OCI-M1 (cell line): Measurements from ENCODE around the gene TENM4.
"Not testable (repeated sequence)": the region's sequence is repeated elsewhere in the genome, so short reads cannot be mapped to it uniquely, and the experiment has no call there.

Experiments used
- DNase-seq: peaks from one replicate; lab custom pipeline; 2025; lab: John Stamatoyannopoulos, UW

Gene TENM4

DNA sequence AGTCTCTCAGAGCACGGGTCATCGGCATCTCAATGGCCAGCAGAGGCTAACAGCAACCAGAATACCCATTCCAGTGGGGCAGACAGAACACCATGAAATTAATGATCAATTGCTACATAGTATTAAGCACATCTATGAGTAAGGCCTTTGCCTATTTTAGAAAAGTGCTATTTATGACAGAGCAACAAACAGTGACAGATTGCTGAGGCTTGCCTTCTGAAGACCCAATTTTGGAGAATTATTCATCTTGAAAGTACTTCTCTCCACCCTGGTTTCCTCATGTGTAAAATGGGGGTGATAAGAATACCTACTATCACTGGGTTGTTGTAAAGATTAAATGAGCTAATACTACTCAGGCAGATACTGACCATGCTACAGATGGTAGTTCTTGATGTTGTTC, 232.7 kb downstream of the TENM4 start:
- no peak for DNase-seq

DNA sequence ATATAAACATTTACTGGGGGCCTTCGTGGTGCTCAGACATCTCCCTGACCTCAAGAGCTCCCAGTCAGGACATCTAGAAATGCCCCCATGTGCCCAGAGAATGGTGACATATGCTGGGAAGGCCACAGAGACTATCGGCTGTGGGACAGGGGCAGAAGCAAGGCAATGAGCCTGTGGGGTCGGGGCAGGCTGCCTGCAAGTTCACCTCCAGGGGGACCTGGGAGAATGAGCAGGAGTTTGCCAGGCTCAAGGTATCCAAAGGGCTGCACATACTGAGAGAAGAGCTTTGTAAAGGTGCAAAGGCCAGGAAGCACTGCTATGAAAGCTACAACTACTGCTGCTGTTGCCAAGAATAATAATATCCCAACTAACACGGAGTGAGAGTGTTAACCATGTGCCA, 233.9 kb downstream of the TENM4 start:
- no peak for DNase-seq

DNA sequence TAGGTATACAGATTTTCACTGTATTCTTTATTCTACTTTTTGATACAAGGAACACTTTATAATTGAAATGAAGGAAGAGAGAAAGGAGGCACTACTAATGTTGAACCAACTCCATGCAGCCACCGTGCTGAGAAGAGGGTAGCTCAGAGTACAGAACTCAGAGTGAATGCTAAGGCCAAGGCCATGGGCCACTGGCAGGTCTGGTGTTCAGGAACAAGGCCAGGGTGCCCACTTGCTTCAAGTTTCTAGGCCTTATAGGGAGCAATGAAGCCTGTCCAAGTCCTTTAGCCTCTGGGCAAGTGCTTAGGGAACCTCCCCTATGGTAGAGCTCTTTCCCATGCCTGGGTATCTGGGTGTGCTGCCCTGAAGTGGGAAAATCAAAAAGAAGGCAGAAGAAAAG, 235.0 kb downstream of the TENM4 start:
- no peak for DNase-seq

DNA sequence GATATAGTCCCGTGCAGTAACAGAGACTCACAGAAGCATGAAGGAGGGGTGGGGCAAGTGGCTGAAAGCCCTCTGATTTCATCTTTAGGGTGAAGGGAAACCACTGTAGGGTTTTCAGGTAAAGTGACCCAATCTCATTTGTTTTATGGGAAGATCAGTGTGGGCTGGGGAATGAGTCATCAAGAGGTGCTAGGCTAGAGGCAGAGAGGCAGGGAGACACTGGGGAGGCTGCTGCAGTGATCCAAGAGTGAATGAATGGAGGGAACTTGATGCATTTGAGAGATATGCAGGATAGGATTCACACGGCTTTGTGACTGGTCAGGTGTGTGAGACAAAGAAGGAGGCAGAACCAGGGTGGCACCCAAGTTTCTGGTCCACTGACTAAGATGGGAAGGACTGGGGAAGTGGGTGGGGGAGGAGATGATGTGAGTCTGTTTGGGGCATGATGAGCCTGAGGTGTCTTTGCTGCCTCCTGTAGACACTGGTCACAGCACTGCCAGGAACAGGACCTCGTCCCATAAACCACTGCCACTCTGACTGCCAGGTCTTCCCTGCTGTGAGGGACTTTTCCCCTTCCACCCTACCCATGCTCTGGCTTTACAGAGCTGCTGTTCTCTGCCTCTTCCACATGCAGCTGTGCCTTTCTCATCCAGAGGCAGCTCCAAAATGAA, 239.0 kb downstream of the TENM4 start:
- DNase-seq = no peak

DNA sequence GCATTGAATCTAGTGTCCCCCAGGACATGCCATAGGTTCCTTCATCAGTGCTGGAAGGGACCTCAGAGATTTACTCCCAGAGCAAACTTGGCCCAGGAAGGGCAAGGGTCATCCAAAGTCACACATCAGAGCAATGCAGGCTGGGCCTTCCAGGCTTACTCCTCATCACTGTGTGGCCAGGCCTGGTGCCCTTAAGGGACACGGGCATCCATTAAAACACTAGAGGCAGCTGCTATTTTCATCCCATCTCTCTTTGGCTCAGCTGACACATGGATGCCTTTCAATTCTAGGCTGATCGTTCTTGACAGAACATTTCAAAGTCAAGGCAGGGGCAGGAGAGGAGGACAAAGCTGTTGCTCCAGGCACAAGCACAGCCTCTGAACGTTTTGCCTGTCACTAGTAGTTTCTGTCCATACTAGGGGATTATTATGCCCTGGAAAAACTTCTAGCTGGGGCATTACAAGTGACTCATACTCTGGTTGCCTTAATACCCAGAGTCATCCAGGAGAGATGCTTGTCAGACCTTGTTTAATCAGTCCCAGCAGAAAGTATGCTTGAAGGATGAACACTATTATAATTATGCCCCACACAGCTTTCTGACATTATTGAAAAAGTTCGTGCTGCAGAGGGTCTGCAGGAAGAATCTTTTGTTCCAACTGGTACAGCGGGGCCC, 240.3 kb downstream of the TENM4 start:
- DNase-seq = no peak

DNA sequence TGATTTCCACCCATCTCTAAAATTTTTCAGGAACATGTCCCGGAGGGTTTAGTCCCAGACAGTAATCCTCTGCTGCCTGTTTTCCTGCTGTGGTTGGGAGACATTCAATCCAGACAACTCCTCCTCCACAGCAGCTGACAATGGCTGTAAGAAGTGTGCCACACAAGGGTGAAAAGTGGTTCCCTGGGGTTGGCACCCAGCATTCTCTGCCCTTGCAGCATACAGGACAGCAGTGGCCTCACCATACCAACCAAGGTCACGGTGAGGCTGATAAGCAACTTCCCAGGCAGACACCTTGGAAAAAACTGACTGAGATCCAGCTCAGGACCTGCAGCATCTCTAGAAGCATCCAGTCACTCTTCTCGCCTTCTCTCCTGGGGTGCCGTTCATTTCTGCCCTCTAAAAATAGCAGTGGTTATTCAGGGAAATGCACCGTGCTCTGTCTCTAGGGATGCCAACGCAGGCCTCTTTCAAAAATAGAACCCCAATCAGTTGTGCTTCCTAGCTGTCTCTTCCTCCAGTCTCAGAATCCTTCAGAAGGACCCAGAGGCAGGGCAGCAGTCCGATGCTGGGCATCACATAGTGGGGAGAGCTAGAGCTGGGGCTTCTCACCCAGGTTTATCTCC, 241.0 kb downstream of the TENM4 start:
- no peak for DNase-seq

DNA sequence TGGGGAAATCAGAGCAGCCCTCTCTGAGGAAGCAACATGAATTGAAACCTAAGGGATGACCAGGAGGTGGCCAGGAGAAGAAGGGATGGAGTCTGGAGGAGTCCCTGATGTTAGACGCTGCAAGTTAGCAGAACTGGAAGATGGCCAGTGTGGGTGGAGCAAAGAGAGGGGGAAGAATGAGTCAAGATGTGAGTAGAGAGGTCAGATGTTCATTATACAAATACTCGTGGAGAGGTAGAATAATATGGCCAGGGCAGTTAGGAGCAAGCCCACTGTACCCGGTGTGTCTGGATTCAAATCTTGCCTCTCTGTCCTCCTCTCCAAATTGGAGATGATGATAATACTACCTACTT, 242.0 kb downstream of the TENM4 start:
- DNase-seq = peak; percentile 56

DNA sequence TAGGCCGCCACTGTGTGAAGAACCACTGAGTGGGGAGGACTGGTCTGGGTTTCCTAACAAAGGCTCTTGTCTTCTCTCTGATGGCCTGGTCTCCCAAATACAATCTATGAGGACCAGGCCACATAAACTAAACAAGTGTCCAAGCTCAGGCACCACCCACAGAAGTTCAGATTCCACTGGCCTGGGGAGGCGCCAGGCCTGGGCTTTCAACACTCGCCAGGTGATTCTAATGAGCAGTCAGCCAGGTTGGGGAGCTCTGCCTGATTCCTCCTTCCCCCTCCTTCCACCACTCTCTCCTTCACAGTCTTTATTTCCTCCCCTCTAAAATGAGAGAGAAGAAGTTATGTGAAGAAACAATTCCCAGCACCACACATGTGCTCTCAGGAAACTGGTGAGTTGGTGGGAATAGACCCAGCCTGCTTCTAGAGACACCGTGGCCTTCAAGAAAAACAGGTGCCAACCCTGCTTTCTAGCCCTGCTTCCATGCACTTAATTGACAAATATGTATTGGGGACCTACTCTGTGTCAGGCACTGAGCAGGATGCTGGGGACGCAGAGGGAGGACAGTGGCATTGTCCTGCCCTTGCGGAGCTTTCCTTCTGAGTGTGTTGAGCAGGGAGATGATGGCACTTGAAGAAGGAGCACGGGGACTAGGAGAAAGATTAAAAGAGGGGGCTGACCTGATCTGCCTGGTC, 242.5 kb downstream of the TENM4 start:
- no peak for DNase-seq

DNA sequence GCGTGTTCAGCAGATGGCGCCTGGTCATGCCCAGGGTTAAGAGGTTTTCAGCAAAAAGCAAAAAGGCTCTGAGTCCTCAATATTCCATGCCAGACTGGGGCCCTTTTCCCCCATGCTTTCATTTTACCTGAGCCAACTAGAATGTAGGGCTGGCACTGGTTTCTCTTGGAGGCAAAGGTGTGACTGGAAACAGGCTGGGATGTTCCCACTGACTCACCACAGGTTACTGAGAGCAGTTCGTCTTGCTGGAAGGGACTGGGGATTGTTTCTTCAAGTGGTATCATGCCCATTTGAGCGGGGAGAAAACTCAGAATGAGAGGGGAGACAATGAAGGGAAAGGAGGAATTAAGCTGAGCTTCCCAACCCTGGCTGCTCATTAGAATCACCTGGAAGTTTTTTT, 243.9 kb downstream of the TENM4 start:
- no peak for DNase-seq

DNA sequence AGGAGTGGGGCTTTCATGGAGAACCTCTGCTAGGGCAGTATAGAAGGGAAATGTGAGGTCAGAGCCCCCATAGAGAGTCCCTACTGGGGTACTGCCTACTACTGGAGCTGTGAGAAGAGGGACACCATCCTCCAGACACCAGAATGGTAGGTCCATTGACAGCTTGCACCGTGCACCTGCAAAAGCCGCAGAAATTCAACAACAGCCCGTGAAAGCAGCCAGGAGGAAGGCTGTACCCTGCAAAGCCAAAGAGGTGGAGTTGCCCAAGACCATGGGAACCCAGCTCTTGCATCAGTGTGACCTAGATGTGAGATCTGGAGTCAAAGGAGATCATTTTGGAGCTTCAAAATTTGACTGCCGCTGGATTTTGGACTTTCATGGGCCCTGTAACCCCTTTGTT, 245.6 kb downstream of the TENM4 start:
- no peak for DNase-seq

DNA sequence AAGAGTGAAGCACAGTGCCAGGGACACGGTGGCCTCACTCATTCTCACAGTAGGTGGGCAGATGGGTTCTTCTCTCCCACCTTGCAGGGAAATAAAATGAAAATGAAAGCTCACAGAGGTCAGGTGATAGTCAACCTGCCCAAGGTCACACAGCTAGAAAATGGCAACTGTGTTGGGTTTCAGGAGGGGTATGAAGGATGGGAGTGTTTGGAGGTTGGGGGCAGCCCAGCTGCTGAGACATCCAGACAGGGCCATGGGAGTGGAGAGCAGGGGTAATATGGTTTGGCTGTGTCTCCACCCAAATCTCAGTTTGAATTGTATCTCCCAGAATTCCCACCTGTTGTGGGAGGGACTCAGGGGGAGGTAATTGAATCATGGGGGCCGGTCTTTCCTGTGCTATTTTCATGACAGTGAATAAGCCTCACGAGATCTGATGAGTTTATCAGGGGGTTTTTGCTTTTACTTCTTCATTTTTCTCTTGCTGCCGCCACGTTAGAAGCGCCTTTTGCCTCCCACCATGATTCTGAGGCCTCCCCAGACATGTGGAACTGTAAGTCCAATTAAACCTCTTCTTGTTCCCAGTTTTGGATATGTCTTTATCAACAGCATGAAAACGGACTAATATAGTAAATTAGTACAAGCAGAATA, 247.0 kb downstream of the TENM4 start:
- no peak for DNase-seq

DNA sequence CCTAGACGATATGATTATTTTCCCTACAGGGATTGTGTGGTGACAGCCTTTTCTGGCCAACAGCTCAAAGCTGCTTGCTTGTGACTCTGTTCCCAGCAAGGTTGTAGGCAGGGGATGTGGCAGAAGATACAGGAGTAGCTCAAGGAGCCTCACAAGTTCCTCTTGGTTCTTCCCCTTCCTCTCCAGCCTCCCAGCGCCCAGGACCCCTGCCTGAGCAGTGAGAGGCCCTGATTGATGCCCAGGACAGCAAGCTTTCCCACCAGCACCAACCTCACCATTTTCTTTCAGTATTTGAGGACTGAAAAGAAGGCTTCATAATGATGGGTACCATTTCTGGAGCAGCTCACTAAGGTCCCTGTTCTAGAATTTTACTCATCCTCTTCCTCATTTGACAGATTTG, 248.0 kb downstream of the TENM4 start:
- no peak for DNase-seq

DNA sequence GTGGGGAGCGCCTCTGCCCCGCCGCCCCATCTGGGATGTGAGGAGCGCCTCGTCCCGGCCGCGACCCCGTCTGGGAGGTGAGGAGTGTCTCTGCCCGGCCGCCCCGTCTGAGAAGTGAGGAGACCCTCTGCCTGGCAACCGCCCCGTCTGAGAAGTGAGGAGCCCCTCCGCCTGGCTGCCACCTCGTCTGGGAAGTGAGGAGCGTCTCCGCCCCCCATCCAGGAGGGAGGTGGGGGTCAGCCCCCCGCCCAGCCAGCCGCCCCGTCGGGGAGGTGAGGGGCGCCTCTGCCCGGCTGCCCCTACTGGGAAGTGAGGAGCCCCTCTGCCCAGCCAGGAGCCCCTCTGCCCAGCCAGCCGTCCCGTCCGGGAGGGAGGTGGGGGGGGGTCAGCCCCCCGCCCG, 249.1 kb downstream of the TENM4 start:
- DNase-seq = not testable (repeated sequence)

DNA sequence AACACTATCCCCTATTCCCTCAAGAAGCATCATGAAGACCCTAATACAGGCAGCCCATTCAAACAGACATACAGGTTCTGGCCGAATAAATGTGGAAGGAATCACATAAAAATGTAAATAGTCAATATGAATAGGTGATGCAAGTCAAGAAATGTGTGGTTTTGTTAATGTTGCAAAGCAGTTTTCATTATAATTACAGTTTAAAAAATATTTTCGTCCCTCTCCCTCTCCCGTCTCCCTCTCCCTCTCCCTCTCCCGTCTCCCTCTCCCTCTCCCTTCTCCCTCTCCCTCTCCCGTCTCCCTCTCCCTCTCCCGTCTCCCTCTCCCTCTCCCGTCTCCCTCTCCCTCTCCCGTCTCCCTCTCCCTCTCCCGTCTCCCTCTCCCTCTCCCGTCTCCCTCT, 250.3 kb downstream of the TENM4 start:
- DNase-seq = not testable (repeated sequence)

DNA sequence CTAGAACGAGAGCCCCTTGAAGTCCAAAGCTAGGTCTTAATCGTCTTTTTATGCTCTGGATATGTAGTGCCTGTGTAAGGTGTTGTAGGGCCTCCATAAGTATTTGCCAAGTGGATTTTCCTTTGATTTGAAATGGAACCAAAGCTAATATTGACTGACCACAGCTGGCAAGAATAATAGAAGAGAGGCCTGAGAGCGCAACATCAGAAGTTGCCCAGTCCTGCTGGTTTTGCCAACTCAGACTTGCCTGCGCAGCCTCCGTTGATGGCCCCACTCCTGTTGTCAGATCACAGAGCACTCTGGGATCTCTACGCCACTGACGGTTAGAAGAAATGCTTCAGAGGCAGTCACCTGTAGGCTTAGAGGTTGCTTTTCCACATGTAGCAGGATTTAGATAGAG, 251.2 kb downstream of the TENM4 start:
- no peak for DNase-seq

DNA sequence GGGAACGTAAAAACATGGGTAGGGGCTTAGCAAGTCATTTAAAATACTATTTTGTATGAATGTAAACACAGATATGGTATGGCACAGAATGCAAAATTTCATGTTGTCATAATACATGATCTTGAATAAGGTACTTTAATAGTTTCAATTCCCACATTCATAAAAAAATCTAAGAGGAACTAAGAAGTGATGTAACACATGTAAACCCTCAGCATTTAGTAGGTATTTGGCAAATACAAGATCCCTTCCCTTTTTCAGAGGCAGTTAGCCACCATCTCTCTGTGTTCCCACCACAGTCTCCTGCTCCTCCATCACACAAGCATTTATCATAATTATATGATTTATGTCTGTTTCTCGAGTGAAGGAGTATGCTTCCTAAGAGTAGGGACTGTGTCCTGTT, 251.8 kb downstream of the TENM4 start:
- DNase-seq = peak; percentile 54

DNA sequence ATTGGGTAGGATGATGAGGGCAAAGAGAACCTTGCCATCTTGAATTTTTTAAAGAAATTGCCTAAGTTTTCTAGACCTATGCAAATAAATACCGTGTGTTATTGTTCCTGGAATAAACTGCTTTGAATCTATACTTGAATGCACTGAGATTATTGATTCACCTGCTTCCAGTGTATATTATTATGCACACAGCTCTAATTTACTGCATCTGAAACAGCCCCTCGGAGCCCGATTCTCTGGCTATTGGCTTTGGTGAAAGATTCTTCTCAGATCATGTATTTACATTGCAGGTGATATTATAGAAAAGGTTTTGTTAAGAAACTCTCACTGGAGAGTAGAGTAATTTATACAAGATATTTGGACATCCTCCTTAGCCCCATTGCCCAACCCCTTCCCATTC, 254.2 kb downstream of the TENM4 start:
- DNase-seq = no peak

DNA sequence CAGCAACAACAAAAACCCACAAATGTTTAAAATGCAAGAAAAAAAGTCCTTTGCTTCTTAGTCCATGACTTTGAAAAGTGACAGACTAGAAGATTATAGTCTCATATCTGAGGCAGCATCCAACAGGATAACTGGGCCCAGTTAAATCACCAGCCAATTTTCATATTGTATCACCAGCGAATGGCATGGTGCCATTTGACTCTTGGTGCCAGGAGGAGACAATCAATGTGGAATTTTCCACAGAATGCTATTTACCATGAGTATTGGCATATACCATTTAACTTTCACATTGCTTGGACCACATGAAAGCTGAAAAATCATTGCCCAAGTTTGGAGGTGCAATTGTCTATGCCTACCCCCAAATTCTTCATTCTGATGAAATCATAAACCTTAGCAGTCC, 255.5 kb downstream of the TENM4 start:
- DNase-seq = no peak

DNA sequence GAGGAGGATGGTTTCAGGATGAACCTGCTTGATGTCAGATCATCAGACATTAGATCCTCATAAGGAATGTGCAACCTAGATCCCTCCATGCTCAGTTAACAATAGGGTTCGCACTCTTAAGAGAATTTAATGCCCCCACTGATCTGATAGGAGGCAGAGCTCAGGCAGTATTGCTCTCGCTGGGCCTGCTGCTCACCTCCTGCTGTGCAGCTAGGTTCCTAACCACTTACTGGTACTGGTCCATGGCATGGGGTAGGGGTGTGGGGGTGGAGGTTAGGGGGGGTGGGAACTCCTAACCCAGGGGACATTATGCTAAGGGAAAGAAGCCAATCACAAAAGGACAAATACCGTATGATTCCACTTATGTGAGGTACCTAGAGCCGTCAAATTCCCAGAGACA, 256.5 kb downstream of the TENM4 start:
- no peak for DNase-seq

DNA sequence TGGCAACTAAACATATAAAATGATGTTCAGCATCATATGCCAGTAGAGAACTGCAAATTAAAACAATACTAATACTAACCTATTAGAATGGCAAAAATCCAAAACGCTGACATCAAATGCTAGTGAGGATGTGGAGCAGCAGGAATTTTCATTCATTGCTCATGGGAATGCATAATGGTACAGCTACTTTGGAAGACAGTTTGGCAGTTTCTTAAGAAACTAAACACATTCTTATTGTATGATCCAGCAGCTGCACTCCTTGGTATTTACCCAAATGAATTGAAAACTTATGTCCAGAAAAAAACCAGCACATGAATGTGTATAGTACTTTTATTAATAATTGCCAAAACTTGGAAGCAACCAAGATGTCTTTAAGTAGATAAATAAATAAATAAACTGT, 258.0 kb downstream of the TENM4 start:
- no peak for DNase-seq

DNA sequence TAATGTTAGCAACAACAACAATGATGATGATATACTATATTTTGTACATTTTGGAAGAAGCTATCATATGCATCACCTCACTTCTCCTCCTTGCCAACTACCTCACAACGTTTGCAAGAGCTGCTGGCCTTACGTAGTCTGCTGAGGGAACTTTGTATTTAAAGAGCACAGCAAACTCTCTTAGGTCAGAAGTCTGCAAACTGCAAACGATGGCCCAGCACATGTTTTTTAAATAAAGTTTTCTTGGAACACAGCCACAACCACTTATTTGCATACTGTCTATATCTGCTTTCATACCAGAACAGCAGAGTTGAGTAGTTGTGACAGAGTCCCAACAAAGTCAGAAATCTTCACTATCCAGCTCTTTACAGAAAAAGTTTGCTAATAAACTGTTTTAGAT, 261.7 kb downstream of the TENM4 start:
- no peak for DNase-seq
